RWPE1 (cell line): ENCODE results near the gene S100A10.
A peak's percentile ranks its signal among the peaks of the same experiment; 100 is the strongest.

ENCODE experiments used
- CTCF ChIA-PET: fragments of 350-600 bp; sonication (Branson Sonifier 250); formaldehyde crosslinking; extraction: SDS; loops from one replicate; lab custom pipeline; 2021; lab: Yijun Ruan, JAX
- POLR2A ChIA-PET: fragments of 400-600 bp; formaldehyde crosslinking; extraction: SDS; loops from one replicate; lab custom pipeline; 2020; ENCODE audit warnings: antibody characterized with exemption; ENCODE audit not compliant: low non-redundant PET; lab: Yijun Ruan, JAX
- DNase-seq: peaks from one replicate; pipeline ENCODE4 v3.0.0; 2012; ENCODE audit warnings: low spot score
- H3K27ac ChIP-seq: fragments of 450-650 bp; 2 replicates; pipeline ENCODE4 v1.5.1; 2017
- CTCF ChIP-seq: fragments of 450-650 bp; conservative IDR thresholded peaks from 2 replicates; pipeline ENCODE4 v1.5.1; 2017; ENCODE audit warnings: low read depth, mild to moderate bottlenecking

Gene S100A10

GRCh38 chr1:151976015-151976343 is 17.7 kb downstream of the S100A10 start:
- no peak for DNase-seq
- ChIA-PET POLR2A (interaction anchor here (0.5 kb wide), 1 partner anchor 19 kb away, joined by 4 read pairs; no protein-coding TSS in a partner anchor), CTCF (interaction anchor here (0.6 to 2.2 kb wide), 3 partner anchors 12 to 59 kb away, joined by 3 to 5 read pairs (median 4); no protein-coding TSS in a partner anchor)
- H3K27ac ChIP-seq = no peak overlapping the region
- TF ChIP-seq CTCF = no peak

GRCh38 chr1:151975311-151976014 is 18.2 kb downstream of the S100A10 start:
- POLR2A ChIA-PET = interaction anchor here (0.5 kb wide), 1 partner anchor 20 kb away, joined by 4 read pairs; no protein-coding TSS in a partner anchor
- no peak overlapping the region for H3K27ac ChIP-seq
- no peak for DNase-seq
- CTCF ChIA-PET = interaction anchor here (0.5 to 0.7 kb wide), 3 partner anchors 29 to 1773 kb away, joined by 3 to 7 read pairs (median 4); no protein-coding TSS in a partner anchor
- no peak for TF ChIP-seq CTCF

GRCh38 chr1:151972542-151973248 is 21.0 kb downstream of the S100A10 start:
- DNase-seq = peak; percentile 86
- no peak for TF ChIP-seq CTCF
- CTCF ChIA-PET = interaction anchor here (0.6 kb wide), 3 partner anchors 24 to 61 kb away, joined by 3 to 4 read pairs (median 3); no protein-coding TSS in a partner anchor
- peak overlapping the region; percentile 66 for H3K27ac ChIP-seq
- POLR2A ChIA-PET = no interaction called here

- ChIA-PET CTCF (interaction anchor here (1.3 to 1.4 kb wide), 2 partner anchors 31 to 43 kb away, joined by 3 to 5 read pairs; no protein-coding TSS in a partner anchor), POLR2A (no interaction called here)
- peak overlapping the region; percentile 72 for H3K27ac ChIP-seq
- DNase-seq = peak; percentile 82
- no peak for TF ChIP-seq CTCF
Observed at GRCh38 chr1:151970626-151971025, 23.0 kb downstream of the S100A10 start.

- no peak for TF ChIP-seq CTCF
- ChIA-PET CTCF (interaction anchor here (0.6 to 1.4 kb wide), 3 partner anchors 30 to 43 kb away, joined by 3 to 5 read pairs (median 3); no protein-coding TSS in a partner anchor), POLR2A (no interaction called here)
- peak overlapping the region; percentile 72 for H3K27ac ChIP-seq
- DNase-seq = no peak
Observed at GRCh38 chr1:151970128-151970527, 23.5 kb downstream of the S100A10 start.

GRCh38 chr1:151968791-151969399 is 24.8 kb downstream of the S100A10 start:
- ChIA-PET POLR2A (no interaction called here), CTCF (interaction anchor here (0.6 to 3.1 kb wide), 6 partner anchors 12 to 786 kb away, joined by 3 to 28 read pairs (median 3); no protein-coding TSS in a partner anchor)
- DNase-seq = no peak
- no peak overlapping the region for H3K27ac ChIP-seq
- TF ChIP-seq CTCF = no peak
